NB4 (cell line): ENCODE data around the gene SAFB2.

Experiments
- DNase-seq: peaks from one replicate; pipeline ENCODE4 v3.0.0; 2010; ENCODE audit warnings: low read depth
- H3K4me3 ChIP-seq: one replicate; pipeline ENCODE4 v1.5.1; 2011; ENCODE audit warnings: mild to moderate bottlenecking, low read depth, low read length, moderate library complexity
- CTCF ChIP-seq: IDR thresholded peaks from one replicate; pipeline ENCODE4 v1.5.1; 2012; ENCODE audit warnings: low read depth, low read length
- MAX ChIP-seq: IDR thresholded peaks from 2 replicates; pipeline ENCODE4 v1.6.1; 2011; ENCODE audit warnings: low read depth, low read length
- MYC ChIP-seq: IDR thresholded peaks from 2 replicates; pipeline ENCODE4 v1.6.1; 2011; ENCODE audit warnings: low read depth, low read length
- POLR2A ChIP-seq: IDR thresholded peaks from 2 replicates; pipeline ENCODE4 v1.6.1; 2011; ENCODE audit warnings: mild to moderate bottlenecking; ENCODE audit not compliant: insufficient read length; ENCODE audit errors: extremely low read depth

SAFB2 gene

GRCh38 chr19:5571777-5572176 lies 50.8 kb downstream of the SAFB2 start:
- DNase-seq = no peak
- no peak for TF ChIP-seq MAX
- TF ChIP-seq CTCF = no peak
- no peak for TF ChIP-seq MYC
- TF ChIP-seq POLR2A = no peak
- no peak overlapping the region for H3K4me3 ChIP-seq

DNA sequence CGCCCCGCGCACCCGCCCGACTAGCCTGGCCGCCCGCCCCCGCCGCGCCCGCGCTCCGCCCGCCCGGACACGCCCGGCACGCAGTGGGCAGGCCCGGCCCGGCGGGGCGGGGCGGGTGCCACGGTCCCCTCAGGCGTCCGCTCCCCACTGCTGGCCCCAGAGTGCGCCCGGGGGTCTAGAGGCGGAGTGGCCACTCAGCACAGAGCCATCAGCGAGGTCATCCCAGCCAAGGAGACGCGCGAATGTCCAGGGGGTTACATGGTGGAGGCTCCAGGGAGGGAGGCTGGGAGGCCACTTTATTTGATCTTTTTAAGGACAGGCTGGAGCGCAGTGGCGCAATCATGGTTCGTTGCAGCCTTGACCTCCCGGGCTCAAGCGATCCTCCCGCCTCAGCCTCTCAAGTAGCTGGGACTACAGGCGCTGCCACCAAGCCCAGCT lies 54.6 kb downstream of the SAFB2 start:
- DNase-seq = no peak
- no peak overlapping the region for H3K4me3 ChIP-seq
- TF ChIP-seq MAX (no peak), CTCF (no peak), MYC (no peak), POLR2A (no peak)

GRCh38 chr19:5567360-5567969 lies 55.1 kb downstream of the SAFB2 start, which contains the start of gene TINCR:
Gene TINCR, minus strand, starts transcription at chr19:5567953.
- TF ChIP-seq MYC (no peak), POLR2A (no peak), MAX (no peak), CTCF (no peak)
- no peak within 1 kb of the TSS for H3K4me3 ChIP-seq
- DNase-seq = no peak

GRCh38 chr19:5564930-5565329 lies 57.6 kb downstream of the SAFB2 start:
- TF ChIP-seq CTCF (no peak), MAX (no peak), POLR2A (no peak), MYC (no peak)
- no peak overlapping the region for H3K4me3 ChIP-seq
- no peak for DNase-seq

DNA sequence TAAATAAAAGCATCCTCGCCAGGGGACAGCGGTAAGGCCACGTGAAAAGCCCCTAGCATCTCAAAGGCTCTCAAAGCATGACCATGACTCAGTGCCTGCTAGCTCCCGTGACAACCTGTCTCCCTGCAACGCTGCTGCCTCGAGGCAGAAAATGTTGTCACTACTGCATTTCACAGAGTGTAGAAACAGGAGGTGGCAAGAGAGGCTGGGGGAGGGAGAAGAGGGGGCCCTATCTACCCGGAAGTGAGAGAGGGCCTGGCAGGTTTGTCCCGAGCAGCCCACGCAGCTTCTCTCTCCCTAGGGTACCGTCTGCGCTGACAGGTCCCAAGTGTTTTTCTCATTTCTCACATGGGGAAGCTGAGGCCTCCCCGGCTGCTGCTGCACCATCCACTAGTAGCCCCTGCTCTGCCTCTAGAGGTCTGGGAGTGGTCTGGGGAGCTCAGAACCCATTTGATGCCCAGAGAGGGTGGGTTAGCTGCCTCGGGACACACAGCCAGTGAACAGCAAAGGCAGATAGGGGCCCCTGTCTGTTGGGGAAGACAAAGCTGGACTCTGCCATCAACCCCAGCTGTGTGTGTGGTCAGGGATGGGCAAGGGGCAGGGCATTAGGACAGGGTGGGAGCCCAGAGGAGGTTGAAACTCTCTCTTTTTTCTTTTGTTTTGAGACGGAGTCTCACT lies 58.5 kb downstream of the SAFB2 start:
- TF ChIP-seq MAX = no peak
- TF ChIP-seq CTCF = no peak
- TF ChIP-seq MYC = no peak
- TF ChIP-seq POLR2A = no peak
- DNase-seq = peak; percentile 42
- H3K4me3 ChIP-seq = no peak overlapping the region
